Measurements from ENCODE around the gene DCDC2.
A peak's percentile ranks its signal among the peaks of the same experiment; 100 is the strongest.
"Not testable (repeated sequence)": the region's sequence is repeated elsewhere in the genome, so short reads cannot be mapped to it uniquely, and the experiment has no call there.

DCDC2 gene

DNA sequence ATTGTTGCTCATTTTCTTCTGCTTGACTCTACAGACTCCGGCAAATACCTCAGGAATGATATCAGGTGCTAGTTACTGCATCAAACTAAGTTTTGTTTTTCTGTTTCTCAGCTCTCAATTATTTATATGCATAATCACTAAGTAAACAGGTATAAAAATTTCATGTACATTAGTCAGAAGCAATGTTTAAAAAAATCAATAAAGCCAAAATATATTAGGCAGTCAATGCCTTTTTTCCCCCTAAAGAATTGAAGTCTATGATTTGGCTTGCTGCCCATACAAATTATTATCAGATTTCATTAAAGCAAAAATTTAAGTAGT lies 24.3 kb upstream of the DCDC2 start:
- no peak for DNase-seq

DNA sequence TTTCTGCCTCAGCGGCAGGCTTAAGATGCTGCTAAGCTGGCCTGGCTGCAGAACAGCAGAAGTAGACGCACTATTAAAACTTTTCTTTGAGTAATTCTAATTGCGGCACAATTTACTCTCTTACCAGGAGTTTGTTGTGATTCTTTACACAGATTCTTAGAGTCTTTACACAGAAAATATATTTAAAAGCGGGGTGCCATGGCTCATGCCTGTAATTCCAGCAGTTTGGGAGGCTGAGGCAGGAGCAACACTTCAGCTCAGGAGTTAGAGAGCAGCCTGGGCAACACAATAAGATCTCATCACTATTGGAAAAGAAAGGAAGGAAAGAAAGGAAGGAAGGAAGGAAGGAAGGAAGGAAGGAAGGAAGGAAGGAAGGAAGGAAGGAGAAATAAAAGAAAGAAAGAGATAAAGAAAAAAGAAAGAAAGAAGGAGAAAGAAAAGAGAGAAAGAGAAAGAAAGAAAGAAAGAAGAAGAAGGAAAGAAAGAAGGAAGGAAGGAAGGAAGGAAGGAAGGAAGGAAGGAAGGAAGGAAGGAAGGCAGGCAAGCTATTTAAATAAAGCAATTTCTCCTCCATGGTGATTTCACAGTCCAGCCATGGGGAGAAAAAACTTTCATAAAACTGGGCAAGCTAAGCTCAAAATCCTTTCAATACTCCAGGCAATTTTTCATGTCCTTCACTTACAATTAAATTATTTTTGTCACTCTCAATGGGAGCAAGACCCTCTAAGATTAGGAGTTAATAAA lies 23.8 kb upstream of the DCDC2 start:
- DNase-seq = no peak

DNA sequence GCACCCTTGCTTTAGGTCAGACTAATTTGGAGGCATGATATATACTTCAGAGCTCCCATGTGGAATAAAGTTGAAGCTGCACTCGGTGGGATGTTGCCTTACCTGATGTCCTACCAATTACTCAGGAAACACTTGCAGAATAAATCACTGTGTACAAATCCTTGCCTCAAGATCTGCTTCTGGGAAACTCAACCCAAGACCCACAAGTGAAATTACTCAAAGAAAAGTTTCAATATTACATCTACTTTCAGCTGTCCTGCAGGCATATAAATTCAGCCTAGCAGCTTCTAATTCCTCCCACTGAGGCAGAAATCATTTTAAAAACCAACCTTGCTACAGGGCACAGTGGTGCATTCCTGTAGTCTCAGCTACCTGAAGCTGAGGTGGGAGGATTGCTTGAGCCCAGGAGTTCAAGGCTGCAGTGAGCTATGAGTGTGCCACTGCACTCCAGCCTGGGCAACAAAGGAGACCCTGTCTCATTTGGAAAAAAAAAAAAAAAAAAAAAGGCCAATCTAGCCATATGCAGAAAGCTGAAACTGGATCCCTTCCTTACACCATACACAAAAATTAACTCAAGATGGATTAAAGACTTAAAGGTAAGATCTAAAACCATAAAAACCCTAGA lies 20.7 kb upstream of the DCDC2 start:
- no peak for DNase-seq

DNA sequence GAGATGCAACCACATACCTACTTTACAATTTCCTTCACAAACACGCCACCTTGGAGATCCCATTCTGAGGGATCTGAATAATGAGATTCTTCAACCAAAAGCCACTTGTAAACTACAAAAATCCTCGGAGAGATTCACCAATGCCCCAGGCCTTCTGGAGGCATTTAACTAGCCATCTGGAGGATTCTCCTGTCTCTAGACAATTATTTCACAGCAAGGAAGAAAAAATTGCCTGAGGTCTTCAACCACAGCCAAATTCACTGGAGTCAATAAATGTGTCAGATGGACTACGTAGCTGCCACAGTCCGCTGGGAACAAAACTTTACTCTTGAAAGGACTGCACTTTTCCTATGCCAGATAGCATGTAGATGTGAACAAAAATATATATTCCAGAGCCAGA lies 19.0 kb upstream of the DCDC2 start:
- DNase-seq = no peak

DNA sequence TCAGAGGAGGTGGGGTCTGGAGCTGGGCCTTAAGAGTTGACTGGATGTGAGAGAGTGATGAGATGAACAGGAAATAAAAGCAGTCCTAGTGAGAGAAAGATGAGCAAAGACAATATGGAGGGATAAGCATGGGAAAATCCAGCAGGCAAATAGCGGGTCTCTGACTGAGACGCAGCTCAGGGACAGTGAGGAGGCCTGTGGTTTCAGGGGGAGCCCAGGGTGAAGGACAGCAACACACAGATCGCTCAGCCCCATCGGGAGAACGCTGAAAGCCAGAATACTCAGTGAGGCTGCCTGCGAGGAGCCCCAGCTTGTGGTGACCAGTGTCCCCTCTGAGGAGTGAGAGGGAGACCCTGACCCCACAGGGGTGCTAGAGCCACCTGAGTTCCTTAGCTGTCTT lies 16.8 kb upstream of the DCDC2 start:
- DNase-seq = no peak

DNA sequence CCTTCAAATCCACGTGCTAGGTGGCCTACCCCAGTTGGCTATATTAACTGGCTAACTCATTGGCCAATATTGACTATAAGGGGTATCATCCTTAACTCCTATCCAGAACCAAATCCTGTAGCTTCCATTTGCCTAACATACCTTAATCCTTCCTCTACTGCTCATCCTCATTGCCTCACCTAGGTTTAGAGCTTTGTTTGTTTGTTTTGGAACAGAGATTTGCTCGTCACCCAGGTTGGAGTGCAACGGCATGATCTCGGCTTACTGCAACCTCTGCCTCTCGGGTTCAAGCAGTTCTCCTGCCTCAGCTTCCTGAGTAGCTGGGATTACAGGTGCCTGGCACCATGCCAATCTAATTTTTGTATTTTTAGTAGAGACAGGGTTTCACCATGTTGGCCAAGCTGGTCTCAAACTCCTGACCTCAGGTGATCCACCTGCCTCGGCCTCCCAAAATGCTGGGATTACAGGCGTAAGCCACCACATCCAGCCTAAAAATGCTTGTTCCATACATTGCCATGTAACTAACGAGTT lies 7.3 kb upstream of the DCDC2 start:
- not testable (repeated sequence) for DNase-seq

DNA sequence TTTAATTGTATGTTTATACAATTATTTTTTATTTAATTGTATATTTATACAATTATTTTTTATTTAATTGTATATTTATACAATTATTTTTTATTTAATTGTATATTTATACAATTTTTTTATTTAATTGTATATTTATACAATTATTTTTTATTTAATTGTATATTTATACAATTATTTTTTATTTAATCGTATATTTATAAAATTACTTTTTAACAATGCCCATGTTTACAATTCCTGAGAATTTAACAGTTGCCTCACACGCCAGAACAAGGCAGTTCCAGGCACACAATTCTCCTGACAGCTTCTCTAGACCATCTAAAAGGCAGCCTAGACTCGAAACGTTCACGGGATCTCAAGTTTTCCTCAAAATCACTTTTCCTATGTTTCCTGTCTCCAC lies 4.5 kb upstream of the DCDC2 start:
- not testable (repeated sequence) for DNase-seq

DNA sequence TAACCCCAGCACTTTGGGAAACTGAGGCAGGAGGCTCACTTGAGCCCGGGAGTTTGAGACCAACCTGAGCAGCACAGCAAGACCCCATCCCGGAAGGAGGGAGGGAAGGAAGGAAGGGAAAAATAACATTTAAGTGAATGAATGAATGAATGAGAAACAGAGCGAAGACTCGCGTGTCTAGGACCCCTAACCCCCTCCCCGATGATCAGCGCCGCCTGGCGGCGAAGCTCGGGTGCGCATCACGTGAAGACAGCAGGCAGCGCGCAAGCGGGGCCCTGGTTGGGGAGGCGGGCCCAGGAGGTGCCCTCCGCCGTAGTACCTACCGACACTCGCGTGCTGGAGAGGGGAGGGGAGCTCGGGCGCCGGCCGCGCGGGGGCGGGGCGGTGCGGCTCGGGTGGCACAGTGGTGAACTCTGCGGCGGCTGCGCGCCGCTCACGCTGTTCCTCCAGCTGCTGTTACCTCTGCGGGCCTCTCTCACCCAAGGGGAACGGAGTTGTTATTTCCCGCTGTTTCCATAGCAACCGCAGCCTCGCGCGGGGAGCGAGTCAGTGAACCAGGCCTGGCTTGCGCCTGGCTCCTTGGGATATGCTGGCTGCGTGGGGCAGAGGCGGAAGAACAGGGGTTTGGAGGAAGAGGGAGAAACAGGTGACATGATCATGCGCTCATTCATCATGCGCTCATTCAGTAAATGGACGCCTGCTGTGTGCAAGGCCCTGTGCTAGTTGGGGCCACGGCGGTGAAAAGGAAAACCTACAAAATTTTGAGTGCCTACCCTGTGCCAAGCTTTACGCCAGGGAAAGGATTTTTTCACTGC lies 2.0 kb upstream of the DCDC2 start:
- peak; percentile 85 for DNase-seq

DNA sequence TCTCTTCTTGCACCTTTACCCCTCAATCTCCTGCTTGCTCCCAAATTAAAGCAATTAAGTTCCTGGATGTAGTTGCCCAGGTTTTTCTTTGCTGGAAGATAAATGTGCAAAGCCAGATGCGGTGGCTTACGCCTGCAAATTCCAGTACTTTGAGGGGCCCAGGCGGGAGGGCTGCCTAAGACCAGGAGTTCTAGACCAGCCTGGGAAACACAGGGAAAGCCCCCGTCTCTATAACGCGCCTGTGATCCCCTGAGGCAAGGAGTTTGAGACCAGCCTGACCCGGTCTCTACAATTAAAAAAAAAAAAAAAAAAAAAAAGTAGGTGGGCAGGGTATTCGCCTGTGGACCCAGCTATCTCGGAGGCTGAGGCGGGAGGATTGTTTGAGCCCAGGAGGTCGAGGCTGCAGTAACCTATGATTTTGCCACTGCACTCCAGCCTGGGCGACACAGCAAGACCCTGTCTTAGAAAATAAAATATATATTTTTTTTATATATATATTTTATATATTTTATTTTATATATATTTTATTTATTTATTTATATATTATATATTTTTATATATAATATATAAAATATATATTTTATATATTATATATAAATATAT lies 461 bp upstream of the DCDC2 start:
- no peak for DNase-seq

DNA sequence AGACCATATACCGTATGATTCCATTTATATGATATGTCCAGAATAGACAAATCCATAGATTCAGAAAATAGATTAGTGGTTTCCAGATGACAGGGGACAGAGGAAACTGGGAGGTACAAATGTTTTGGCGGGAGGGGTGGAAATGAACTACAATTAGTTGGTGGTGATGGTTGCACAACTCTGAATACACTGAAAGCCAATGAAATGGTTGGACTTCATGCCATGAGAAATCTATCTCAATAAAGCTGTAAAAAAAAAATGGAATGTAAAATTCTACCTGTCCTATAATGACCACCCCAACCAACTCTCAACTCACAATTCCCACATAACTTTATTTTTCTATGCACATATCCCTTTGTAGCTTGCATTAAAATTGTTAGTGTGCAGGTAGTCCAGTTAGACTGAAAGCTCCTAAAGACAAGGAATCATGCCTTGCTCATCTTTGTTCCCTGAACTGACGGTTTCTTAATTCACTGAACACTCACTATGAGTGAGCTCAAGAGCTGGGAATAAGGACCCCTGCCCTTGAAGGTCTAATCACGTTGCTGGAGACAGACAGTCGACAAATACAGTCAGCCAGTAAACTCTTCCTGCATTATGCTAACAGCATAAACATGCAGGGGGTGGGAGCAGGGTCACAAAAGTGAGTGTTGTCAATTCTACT lies 1.4 kb downstream of the DCDC2 start:
- no peak for DNase-seq

DNA sequence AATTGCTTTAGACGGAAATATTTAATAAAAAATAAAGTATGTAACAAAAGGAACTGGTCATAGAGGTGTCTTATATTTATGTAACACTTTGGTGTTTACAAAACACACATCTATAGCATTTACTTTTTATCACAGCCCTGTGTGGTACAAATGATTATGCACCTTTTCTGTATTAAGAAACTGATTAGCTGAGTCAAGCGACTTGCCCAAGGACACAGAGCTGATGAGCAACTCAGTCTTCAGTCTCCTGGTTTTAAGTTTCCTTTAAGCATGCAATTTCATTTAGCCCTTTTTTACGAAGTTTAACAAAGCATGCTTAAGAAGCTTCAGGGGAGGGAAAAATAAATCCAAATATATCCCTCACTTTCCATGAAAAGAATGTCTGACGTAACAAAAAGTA lies 2.5 kb downstream of the DCDC2 start:
- no peak for DNase-seq

DNA sequence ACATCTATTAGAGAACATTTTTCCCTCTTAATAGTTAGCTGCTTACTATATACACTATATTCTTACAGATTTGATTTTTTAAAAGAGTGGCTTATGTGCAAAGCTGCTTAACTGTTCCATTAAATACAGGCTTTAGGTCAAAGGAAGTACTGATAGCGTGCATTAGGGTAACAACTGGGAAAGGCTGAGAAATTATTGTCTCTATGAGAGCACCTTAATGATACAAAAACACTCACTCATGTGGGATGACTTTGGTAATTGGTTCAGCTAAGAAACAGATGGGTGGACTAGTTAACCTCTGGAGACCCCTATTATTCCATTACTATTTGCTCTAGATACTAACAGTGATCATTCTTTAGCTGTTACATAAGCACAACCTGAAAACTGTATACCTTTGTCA lies 4.0 kb downstream of the DCDC2 start:
- DNase-seq = no peak

DNA sequence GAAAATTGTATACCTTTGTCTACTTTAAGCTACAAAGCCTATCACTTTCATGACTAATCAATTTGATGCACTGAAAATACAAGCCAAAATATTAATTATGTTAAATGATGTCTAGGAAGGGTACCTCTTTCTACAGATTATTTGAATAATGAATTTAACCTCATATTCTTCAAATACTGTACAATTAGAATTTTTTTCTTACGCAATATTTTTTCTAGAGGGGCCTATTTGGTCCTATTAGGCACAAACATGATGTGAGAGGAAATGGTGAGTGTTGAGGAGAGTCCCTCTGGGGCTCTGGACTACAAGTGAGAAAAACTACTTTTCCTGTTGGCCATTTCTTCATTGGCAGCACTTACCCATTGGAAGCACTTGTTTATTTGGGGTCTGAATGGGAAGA lies 5.4 kb downstream of the DCDC2 start:
- DNase-seq = no peak

DNA sequence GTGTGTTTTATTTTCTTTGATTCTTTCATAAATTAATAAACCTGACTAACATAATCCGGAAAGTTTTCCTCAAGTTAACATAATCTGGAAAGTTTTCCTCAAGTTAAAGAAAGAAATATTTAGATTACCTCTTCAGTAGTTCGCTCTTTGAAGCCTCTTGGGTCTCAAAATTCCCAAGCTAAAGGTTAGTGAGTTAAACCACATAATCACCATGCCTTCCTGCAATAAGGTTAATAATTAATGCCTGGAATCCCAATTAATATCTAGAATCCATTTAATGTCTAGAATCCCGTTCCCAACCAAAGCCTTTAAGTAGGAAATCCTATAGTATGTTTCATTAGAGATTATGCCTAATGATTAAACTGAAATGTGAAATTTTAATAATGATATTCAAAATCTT lies 12.9 kb downstream of the DCDC2 start:
- no peak for DNase-seq

DNA sequence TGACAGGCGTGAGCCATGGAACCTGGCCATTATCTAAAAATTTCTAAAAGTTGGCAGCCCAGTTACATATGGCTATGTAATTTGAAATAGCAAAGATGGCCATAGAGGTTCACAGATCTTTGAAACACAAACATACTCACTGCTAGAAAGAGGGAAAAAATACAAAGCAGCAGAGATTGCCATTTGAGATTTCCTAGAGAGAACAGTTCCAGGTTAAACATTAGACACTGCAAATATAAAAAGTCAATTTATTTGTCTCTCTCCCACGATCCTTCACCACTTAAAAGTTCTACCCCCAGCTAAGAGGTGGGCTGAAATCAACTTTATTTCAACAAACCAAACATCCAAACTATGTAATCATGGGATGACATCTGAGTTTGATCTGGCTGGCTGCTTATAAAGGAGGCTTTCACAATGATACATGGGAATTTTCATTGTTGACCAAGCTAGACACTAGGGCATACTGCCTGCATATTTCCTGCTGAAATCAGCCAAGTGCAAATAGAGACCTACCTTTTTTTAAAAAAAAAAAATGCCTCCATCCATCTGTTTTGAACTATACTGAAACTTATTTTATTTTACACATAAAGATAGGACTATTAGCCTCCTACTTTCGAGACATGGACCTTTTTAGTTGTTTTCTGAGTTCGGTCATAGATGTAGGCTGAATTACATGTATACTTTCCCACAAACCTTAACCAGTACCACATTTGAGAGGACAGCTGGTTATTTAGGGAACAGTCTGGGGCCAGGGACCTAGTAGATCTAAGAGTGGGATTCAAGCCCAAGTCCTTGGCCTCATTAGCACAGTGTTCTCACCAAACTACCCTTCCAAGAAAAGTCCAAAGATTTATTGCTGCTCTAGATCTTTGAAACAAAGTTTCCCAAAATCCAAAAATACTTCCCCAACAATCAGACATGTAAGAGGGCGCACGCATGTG lies 16.6 kb downstream of the DCDC2 start:
- no peak for DNase-seq

DNA sequence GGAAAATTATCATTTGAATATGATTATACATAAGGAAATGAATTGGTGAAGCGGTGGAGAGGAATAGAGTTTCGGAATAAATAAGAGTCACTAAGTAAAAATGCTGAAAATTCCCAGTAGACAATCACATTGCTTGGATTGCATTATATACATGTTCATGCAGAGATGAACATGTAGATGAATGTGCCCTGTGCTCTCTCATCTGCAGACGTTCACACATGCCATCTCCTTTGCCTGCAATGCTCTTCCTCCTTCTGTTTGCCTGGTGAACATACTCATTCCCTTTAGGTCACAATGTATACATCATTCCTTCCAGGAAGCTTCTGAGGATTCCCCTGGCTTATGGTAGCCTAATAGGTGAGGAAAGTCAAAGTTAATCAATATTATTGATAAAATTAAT lies 17.9 kb downstream of the DCDC2 start:
- no peak for DNase-seq

DNA sequence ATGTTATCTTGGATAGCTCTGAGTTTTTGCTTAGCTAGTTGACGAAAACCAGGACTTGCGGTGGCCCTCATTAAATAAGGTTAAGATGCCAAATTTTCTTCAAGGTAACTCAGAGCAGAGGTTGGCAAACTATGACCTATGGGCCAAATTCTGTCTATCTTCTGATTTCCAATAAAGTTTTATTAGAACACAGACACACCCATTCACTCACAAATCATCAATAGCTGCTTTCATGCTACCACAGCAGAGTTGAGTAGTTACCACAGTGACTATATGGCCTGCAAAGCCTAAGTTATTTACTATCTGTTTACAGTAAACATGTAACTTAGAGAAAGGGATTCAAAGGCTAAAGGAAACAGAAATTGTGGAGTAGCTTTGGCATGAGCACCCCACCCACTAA lies 23.6 kb downstream of the DCDC2 start:
- DNase-seq = no peak

DNA sequence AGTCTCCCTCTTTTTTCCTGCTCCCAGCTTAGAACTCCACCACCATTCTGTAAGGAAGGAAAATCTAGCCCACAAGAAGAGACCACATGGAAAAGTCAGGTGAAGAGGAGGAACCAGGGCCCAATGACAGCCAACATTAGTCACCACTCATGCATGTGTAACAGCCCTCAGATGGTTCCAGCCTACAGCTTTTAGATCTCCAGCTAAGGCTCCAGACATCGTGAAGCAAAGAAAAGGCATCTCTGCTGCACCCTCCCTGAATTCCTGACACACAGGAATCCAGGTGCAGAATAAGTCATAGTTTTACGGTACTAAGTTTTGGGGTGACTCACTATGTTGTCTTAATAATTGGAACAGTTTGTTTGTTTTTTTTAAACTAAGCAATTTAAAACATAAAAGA lies 25.5 kb downstream of the DCDC2 start:
- no peak for DNase-seq

DNA sequence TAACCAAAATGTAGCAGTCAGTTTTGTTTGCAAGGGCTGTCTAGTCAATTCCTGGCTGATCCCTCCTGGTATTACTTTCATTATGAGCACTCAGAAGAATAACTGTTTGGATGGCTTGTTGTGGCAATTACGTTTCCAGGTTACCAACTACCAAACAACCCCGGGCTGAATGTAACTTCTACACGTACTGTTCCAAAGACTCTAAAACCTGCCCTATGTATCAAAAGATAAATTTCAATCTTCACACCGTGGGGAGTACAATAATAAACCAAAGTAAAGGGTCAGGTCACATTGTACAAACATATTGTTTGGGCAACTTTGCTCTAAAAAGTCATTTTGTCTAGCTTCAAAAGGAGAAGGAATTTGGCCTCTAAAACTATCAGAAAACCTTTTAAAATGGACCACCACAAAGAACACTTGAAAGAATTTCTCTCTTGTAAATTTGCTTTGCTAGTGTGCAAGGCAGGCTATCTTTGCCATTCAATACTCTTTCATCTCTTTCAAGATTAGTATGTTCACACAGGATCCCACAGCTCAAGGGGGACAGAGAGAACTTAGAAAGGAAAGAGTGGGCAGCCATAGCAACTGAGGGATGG lies 27.6 kb downstream of the DCDC2 start:
- no peak for DNase-seq

DNA sequence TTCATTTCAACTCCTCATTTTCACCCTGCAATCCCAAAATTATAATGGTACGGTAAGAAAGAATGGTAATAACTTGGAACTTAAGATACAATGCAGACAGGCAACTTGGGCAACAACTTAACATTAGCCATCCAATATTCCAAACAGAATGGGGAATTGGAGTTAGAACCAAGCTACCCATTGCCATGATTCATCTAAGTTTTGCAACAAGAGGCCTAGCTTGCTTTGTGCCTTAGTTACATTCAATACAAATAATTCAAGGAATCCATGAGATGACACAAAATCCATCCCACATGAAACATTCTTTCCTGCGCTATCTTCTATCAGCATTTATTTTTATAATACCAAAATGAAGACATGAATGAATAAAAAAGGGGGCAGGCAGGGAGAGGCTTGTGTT lies 28.4 kb downstream of the DCDC2 start:
- no peak for DNase-seq

DNA sequence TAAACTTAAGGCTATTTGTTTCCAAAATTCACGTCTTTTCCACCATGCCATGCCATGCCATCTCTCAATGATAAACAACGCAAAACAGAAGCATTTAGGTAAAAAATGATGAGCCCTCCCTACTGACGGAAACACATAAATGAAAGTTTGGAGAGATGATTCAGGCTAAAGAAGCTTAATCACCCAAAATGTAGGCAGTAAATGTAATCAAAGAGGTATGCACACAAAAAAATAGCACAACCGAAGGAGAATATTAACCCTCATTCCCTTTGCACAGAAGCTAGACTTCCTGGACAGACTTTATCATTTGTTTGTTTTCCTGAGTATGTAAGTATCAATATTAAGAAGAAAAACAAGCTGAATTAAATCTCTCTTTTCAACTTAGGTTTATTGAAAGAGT lies 28.8 kb downstream of the DCDC2 start:
- no peak for DNase-seq
